IPS-NIHi11 (cell line): ENCODE results near the gene OSBPL9.

Source experiments
- DNase-seq: peaks from one replicate; pipeline ENCODE4 v3.0.0; 2012; ENCODE audit warnings: mixed read lengths, low spot score

Gene OSBPL9

DNA sequence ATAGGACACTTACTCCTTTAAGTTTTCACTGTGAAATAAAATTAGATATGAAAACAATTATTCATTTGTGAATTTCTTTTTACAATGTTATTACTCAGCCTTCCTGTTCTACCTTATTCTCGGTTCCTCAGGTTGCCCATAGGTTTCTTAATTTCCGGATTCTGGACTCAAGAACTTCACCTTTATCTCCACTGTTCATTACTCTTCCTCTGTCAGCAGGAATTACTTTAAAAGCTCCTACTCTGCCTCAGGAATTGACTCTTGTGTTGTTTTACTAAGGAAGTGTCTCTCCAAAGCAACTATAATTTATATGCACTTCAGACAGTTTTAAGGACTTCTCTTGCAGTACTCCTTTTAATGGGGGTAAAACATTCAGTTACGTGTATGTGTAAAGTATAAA is 123.8 kb downstream of the OSBPL9 start:
- no peak for DNase-seq

DNA sequence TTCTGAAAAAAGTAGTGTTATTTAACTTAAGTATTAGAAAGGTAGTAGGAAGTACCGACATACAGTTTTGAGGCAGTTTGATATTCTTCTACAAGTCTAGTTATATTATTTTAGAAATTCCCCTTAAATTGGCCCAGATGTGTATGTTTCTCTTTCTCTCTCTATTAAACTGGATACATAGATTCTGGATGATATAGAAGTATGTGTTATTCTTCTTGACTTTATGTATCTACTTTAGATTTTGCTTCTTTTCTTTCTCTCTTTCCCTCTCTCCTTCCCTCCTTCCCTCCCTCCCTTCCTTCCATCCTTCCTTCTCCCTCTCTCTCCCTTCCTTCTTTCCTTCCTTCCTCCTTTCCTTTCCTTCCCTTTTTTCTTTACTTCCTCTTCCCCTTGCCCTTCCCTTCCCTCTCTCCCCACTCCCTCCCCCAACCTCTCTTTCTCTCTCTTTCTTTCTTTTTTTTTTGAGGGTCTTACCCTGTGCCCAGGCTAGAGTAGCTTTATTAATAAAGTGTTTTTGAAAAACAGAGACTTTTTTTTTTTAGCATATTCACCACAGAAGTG is 124.3 kb downstream of the OSBPL9 start:
- DNase-seq, result no peak

DNA sequence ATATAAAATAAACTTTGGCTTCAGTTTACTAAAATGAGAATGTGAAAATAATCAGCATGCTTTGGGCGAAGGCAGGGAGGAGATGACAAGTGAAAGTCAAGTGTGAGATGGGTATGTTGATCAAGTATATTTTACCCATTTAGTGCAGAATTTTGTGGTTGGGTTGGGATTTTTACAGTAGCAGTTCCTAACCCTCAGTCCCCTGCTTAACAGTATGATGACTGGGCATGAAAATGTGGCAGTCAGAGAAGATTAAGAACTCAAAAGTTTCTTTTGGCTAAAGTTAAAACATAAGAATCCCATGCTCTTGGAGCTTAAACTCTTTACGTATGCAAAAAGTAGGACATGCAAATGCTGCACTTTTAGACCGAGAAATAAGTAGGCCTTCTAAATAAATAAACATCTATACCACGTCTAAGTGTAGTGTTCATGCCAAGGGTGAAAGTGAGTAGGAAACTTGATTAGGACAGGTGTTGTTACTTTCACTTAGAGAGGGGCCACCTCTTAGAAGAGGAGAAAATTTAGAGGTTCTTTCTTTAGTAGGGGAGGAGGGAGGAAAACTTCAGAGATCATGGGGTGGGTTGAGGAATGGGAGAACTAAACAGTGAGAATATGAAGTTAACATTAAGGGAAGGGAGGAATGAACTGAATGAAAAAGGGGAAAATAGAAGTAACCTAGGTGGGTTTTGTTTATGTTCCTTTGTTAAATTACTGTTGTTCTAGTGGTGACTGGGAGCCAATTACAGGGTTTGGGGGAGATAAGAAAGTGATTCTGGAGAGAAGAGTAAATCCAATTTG is 127.8 kb downstream of the OSBPL9 start:
- DNase-seq, result no peak

DNA sequence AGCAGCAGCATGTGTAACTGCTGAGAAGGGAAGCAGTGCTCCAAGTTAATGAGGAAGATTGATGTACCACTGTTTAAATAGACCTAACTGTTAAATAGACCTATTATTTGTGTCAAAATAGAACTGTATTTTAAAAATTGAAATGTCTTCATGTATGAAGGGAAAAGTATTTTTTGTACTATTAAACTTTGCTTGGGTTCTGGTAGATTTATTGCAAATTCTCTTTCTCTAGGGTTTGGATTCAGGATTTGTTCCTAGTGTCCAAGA is 128.3 kb downstream of the OSBPL9 start:
- DNase-seq, result no peak

DNA sequence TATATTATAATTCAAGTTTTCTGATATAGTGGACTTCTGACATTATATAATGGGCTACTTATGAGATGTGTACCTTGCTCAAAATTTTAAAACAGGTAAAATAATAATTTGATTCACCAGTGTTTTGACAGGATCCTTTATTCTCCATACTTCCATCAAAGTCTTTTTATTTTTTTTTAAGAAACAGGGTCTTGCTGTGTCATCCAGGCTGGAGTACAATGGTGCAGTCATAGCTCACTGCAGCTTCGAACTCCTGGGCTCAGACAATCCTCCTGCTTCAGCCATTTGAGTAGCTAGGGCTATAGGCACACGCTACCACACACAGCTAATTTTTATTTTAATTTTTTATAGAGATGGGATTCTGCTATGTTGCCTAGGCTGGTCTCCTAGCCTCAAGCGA is 132.3 kb downstream of the OSBPL9 start:
- DNase-seq, result no peak

DNA sequence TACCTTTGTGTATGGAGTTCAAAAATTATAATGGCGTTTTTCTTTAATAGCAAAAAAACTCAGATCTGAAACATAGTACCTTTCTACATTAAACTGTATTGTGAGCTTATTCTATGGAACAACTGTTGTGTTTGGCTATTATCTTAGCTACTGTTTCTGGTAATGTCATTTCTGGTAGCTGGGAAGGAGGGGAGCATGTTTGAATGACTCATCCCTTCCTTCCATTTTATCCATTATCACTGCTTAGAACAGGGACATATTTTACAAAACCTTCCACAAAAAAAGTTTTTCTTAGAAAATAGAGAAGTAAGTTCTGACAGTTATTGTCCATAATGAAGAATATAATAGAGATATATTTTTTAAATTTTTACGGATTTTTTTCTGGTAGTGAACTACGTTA is 133.3 kb downstream of the OSBPL9 start:
- no peak for DNase-seq

DNA sequence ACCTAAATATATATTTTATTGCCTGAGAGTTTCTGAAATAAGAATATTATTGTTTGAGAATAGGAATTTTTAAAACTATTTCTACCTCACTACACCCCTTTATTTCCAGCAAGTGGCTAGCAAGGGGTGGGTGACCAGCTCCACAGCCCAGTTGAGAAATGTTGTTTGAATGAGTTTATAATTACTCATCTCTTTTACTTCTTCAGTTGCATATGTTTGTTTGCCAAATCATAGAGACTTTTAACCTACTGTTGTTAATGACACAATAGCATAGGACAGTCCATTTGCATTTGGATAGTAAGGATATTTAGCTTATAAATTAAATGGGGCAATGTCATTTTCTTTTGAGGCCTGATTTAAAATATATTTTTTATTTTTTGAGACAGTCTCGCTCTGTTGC is 133.8 kb downstream of the OSBPL9 start:
- DNase-seq, result no peak

DNA sequence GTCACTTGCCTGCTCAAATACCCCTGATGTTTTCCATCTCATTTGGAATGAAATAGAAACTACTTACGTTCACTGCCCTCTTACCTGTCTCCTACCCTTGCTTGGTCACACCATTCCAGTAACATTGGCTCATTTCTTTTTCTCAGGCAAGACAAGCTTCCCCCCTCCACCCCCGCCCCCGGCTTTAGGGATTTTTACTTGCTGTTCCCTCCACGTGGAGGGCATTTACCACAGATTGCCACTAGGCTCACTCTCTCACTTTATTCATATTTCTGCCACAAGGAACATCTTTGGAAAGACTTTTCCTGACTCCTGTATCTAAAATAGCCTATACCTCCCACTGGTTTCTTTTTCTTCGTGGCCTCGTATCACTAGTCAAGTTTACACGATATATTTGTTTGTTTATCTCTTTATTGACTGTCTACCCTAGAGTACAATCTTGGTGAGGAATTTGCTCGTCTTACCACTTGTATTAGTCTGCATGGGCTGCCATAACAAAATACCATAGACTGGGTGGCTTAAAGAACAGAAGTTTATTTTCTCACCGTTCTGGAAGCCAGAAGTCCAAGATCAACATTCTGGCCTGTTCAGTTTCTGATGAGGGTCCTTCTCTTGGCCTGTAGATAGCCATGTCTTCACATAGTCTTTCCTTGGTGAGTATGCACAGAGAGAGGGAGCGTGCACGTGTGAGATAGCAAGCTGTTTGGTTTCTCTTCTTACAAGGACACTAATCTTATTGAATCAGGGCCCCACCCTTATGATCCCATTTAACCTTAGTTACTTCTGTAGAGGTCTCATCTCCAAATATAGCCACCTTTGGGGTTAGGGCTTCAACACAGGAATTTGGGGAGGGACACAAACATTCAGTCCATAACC is 135.4 kb downstream of the OSBPL9 start:
- DNase-seq, result no peak

DNA sequence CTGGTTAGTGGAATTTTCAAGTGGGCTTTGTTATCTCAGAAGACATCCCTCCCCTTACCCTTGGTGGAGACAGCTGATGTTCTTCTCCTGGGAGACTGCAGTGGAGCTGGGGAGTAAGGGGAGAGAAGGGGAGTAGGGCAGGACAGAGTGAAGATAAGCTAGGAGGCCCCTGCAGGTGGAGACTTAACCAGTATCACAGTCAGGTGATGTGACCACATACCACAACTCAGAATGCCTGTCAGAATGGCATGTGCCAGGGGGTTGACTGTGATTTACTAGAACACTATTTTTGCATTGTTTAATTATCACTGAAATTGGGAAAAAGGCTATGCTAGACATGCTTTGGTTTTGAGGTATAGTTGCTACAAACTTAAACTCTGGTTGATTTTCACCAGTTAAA is 137.1 kb downstream of the OSBPL9 start:
- DNase-seq, result no peak

DNA sequence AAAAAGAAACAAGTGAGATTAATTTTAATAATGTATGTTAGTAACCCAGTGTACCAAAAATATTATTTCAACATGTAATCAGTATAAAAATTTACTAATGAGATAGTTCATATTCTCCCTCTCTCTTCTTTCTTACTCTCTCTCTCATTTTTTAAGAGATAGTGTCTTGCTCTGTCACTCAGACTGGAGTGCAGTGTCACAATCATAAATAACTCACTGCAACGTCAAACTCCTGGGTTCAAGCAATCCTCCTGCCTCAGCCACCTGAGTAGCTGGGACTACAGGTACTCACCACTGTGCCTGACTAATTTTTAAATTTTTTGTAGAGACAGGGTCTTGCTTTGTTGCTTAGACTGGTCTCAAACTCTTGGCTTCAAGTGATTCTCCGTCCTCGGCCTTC is 137.8 kb downstream of the OSBPL9 start:
- no peak for DNase-seq

DNA sequence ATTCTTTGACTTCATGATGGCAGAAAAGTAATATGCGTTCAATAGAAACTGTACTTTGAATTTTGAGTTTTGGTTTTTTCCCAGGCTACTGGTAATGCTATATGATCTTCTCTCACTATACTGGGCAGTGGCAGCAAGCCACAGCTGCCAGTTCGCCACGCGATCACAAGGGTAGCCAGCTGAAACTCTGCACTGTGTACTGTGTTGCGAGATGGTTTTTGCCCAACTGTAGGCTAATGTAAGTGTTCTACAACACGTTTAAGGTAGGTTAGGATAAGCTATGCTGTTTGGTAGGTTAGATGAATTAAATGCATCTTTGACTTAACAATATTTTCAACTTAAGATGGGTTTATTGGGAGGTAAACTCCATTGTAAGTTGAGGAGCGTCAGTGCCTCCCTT is 138.5 kb downstream of the OSBPL9 start:
- DNase-seq, result no peak

DNA sequence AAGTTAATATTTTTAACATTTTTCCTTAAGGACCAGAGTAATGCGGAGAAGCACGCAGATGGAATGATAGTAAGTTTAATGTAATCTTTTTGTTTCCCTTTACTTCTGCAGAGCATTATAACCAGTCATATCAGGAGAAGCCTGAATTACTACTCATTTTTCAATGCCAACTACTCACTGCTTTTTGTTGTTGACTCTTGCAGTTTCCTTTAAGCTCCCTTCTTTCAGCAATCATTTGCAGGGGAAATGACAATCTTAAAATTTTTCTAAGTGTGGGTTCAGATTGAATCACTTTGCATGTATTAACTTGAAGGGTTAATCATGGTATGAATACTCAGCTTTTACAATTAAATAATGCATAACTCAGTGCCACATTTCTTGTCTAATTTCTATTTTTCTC is 139.4 kb downstream of the OSBPL9 start:
- DNase-seq, result no peak

DNA sequence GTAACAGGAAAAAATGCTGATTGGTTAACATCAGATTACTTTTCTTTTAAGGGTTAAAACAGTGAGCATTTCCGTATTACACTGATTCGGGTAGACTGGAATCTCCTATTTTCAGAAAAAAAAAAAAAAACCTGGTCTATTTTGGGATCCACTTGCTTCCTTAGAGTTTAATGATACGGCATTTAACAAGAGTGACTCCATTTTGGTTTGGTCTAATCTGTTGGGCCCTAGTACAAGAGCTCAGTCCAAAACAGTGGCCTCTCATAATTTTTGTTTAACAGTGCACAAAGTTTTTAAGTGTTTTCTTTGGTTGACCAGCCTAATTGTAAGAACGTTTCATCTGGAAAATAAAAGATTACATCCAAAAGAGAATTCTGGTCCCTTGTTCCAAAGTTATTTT is 141.4 kb downstream of the OSBPL9 start:
- no peak for DNase-seq

DNA sequence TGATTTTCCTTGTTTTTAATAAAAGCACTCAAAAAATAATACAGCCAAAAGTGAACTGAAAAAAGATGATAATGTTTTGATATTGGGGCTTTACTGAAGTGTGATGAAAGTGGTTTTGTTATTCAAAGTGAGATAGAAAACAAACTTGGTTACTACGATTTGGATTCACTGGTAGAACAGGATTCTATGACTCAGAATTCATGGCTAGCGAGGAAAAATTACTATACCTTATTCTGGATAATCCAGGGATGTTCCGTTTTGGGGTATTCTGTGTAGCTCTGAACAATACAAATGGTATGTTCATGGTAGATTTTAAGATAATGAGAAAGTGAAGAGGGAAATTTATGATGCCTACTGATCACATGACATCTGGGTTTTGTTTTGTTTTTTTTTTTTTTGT is 144.0 kb downstream of the OSBPL9 start:
- no peak for DNase-seq

DNA sequence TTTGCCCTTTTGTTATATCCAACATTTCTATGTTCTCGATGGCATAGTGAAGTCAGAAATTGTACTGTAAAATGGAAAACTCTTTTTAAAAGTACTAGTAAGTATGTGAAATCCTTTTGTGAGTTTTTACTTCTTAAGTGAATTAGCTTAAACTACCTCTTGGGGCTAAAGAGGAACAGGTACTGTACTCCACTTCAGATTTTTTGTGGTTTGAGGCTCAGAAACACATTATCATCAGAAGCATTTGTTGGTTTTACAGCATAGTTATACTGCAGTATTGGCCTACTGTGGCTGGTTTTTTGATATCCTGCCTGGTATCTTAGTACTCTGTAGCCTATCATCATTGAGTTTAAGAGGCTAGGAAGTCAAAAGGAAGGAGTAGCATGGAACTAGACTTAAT is 144.5 kb downstream of the OSBPL9 start:
- DNase-seq, result no peak

DNA sequence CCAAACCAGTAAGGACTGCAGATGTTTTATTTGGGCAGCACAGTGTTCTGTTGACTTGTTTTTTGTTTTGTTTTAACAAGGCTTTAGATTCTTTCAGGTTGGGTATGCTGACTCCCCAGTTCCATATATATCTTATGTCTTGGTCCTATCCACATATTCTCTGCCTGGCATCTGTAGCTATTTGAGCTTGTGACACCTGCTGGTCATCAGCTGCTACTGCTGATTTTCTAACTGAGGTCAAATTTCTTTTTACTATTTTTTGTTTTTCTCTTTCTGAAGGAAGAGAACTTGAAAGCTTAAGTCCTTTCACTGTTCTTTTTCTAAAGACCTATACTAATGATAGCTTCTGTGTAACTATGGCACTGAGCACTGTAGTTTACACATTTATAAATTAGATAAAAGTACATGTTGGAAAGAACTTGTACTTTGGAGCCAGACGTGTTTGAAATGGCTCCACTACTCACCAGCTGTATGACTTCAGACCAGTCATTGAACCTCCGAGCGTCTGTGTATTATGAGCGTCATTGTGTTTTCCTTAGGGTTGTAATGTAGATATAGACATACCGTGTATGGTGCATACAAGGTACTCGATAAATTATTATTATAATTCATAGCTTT is 152.2 kb downstream of the OSBPL9 start:
- peak; percentile 68 for DNase-seq

DNA sequence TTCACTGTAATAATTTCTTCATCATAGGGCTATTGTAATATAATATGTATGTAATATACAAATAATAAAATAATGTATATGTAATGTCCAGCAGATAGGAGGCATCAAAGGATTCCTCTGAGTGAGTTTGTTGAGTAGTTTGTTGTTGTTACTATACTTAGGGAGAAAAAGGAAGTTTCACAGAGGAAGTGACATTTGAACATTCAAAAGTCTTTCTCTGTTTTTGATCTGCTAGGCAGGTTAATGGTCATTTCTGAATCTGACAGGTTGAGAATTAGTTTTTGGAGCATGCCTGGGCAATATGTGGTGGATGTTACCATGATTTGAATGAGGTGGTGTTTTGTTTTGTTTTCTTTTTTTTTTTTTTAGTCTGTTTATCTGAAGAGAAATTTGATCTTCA is 159.5 kb downstream of the OSBPL9 start:
- no peak for DNase-seq

DNA sequence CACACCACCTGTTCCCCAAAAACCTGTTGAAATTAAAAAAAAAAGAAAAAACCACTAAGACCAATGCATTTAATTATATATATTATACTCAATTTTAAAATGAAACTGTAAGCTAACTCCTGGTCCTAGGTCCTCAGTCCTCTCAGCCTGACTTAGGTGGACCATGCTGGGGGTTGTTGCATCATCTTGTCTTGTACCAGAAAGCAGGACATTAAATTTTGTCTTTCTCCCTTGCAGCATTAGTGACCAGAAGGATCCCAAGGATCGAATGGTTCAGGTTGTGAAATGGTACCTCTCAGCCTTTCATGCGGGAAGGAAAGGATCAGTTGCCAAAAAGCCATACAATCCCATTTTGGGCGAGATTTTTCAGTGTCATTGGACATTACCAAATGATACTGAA is 164.0 kb downstream of the OSBPL9 start:
- no peak for DNase-seq

DNA sequence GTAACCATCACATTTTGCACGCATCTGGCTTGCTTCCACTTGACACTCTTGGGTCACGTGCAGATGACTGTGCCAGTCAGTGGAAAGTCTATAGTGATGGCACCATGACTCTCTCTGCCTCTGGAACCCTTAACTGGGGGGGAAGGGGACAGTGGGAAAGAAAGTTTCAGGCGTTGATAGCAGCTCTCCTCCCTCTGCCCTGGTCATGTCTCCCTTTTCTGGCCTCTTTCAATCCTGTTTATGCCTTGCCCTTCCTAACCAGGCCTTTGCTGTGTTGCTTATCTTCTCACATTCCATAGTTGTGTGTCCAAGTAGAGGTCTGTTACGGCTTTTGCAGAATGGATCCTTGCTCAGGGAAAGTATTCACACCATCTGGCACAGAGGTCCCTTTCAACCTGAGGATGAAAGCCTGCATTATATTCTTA is 168.1 kb downstream of the OSBPL9 start:
- DNase-seq, result no peak

DNA sequence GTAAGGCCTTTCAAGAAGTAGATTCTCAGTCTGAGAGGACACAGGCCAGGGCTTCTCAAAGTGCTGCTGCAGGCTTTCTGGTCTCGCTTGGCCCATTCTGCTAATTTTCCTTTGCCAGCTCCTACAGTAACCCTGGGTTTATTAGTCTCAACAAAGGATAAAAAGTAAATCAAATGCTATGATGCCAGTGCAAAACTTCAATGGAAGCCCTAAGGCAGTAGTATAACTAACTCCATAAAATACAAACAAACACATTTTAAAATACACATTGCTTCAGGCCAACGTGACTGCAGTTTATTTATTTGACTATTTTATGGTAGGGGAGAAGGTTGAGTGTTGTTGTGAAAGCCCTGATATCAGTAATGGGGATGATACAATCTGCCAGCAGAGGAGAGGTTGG is 172.0 kb downstream of the OSBPL9 start:
- DNase-seq, result no peak

DNA sequence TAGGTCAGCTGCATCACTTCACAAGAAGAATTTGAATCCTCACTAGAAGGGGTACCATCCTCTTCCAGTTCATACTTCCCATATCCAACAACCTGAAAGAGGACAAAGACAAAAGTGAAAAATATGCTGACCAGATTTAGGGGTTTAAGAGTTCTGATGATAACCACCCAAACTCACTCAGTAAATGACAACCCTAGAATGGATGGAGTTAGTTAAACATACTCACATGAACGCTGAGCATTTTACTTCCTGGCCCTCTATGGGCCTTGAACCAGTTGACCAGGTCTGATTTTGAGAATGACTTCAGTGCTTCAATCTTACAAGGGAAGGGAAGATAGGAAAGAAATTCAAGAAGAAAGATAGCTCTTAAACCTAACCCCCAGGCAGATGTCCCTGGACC is 172.4 kb downstream of the OSBPL9 start:
- no peak for DNase-seq

DNA sequence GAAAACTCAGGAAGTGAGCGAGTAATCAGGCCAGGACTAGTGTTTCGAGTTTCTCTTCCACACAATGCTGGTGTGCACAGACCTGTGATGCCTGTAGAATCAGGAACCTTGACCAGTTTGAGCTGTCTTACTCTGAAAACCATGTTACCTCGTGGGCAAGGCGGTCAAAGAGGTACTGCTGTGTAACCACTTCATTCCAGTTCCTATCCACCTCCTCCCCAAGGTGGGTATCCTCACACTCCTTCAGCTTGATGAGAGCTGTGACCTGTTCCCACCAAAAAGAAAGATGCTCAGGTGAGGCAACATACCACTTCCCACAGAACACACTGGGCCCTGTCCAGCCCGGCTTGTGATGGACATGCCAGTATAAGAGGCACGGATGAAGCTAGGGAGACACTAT is 173.5 kb downstream of the OSBPL9 start:
- DNase-seq, result no peak

DNA sequence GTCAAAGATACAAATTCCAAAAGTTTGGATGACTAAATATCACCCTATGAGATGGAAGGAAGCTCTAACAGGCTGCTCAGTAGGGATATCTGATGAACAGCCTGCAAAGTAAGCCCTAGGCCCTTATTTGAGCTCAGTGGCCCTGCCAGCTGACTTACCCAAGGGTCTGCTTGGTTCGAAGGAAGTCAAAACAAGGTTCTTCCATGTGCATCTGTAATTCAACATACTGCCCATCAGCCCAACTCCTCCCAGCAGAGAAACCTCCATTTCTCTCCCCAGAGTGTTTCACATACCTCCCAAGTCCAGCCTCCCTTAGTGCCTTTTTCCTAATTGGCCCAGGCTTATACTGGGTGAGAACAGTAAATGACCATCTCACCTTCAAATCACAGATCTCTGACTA is 175.0 kb downstream of the OSBPL9 start:
- DNase-seq, result no peak
